HG03442 (cell line): ENCODE data around the gene SPAM1.
"Not testable (repeated sequence)": the region's sequence is repeated elsewhere in the genome, so short reads cannot be mapped to it uniquely, and the experiment has no call there.

ENCODE experiments used
- ATAC-seq: cut with Tn5 transposase; IDR thresholded peaks from one replicate; pipeline ENCODE4 v1.9.1; 2021; ENCODE audit warnings: mild to moderate bottlenecking, moderate library complexity; ENCODE audit not compliant: unreplicated experiment

The SPAM1 gene

DNA sequence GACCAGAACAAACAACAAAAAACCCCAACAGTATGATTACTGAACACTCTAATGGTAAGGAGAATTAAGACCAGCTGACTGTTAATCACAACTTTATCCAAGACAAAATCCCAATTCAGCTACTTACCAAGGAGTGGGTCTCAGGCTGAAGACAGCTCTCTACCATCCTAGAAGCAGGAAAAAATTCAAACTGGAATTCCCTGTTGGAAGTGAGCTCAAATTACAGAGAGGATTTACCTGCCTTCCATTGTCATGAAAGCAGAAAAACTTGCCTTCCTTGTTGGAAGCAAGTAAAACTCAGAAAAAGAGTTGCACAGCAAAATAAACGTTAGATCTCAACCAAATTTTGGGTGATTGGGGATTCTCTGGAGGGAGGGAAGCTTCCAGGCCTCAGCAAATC is 20.9 kb downstream of the SPAM1 start:
- no peak for ATAC-seq

DNA sequence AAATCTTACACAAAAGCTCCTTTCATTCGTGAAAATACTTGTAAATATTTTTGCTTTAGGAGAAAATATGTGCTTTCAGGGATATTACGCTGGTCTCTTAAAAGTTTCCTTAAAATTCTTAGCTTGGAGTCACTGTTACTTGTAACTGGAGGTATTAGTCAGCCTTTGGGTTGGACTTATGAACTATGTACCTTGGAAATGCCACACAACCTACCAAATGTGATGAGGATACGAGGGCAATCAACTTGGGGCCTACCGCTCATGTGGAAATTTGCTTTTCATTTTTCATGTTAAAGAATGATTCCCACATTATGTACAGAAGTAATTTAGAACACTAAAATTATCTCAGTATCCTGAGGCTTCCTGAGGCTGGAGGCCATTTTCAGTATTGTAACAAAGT is 23.1 kb downstream of the SPAM1 start:
- ATAC-seq = no peak

DNA sequence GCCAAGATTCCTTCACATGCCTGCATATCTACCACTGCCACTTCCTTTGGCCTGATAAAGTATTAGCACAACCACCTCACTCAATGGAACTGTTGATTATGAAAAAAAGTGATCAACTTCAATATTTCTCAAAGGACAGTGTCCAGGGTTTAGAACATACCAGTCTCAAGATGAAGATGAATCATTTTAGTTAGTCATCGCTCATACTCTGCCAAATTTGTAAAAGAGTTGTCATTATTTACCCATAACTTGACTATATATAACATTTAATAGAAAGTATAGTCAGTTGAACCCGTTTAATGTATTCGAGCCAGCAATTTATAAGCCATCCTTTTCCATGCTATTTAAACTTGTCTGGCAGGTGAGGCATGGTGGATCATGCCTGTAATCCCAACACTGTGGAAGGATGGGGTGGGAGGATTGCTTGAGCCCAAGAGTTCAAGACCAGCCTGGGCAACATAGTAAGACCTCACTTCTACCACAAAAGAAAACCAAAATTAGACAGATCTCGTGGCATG is 33.2 kb downstream of the SPAM1 start:
- ATAC-seq = no peak

DNA sequence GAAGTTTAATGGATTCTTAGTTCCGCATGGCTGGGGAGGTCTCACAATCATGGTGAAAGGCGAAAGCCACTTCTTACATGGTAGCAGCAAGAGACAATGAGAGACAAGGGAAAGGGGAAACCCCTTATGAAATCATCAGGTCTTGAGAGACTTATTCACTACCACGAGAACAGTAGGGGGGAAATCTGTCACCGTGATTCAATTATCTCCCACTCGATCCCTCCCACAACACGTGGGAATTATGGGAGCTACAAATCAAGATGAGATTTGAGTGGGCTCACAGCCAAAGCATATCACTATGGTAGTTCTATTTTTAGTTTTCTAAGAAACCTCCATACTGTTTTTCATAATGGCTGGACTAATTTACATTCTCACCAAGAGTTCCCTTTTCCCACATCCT is 36.7 kb downstream of the SPAM1 start:
- ATAC-seq = no peak

DNA sequence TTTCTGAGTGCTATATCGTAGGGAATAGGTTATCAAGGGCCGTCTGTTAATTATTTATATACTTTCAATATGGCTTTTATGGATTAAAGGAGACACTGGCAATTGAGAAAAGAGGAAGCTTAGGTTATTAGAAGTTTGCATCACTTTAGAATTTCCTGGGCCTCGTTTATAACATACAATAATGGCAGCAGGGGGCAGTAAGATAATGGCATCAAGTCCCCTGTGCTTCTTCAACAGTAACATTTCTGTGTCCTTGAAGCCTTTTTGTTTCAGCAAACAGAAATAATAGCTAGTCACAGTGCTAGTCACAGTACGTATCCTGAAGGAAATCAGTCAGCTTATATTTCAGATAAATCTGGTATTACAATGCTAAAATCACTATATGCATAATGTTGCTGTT is 41.9 kb downstream of the SPAM1 start:
- ATAC-seq = no peak

DNA sequence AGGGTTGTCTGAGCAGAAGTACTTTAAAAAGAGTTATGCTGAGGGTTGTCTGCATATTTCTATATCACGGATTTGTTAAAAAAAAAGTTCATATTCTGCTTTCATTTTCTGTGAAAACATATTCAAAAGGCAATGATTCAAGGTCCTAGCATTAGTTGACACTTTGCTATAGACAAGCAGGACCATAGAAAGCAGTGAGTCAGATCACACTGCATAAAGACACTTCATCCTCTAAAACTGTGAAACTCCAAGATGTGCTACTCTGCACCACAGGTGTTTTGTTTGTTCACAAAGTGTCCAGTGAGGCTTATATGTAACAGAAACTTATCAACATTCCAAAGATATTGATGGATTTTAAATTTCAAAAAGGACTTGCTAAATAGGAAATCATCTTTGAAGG is 47.0 kb downstream of the SPAM1 start:
- ATAC-seq = no peak

DNA sequence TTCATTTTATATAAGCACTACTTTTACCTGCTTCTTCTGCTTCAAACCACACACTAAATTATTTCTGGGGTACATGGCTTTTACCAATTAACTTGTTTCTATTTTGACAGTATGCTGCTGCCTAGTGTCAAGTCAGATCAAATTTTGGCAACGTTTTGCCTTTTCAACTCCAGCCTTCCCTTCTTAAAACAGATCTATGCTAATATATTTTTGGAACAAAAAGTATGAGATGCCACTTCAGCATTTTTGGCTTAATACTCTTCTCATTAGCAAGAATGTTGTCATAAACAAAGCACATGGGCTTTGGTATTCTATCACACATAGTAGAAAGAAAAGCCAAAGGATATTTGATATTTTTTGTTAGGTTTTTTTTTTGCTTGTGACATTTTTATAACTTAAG is 47.8 kb downstream of the SPAM1 start:
- ATAC-seq = no peak

DNA sequence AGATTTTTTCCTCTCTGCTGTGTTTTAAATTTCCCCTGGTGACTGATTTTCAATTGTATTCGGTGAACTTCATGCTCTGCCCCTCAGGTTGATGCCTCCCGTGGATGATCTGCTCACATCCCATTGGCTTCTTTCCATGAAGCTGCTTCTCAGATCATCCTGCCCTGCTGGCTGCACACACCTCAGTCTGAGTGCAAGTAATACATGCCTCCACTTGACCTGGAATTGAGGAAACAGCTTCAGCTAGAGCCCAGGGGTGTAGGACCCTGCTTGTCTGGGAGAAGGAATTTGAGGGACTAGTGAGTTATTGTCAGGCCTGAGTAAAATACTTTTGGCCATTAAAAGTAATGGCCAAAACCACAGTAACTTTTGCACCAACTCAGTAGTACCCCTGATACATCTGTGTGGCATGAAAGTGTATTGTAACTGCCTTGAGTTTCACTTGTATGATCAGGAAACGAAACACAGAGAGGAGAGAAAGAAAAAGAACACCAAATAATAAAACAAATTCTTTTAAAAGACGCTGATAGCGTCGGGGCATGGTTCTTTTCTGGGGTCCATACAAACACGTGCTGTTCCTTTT is 49.4 kb downstream of the SPAM1 start:
- no peak for ATAC-seq

DNA sequence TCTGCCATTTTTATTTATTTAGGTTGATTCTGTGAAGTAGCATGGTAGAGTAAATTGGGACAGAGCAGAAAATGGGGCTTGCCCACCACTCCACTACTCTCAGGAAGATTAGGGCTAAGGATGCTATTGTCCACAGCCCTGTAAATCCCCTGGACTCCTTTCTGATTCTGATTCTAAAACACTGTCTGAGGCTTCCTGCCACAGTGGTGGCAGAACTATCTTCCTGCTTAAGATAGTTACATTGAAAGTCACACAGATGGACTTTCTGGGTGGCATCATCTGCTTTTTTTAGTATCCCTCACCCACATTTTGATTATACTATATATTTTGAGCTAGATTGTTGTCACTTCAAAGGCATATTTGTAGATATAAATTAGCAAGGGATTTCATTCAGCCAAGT is 50.0 kb downstream of the SPAM1 start:
- ATAC-seq = no peak

DNA sequence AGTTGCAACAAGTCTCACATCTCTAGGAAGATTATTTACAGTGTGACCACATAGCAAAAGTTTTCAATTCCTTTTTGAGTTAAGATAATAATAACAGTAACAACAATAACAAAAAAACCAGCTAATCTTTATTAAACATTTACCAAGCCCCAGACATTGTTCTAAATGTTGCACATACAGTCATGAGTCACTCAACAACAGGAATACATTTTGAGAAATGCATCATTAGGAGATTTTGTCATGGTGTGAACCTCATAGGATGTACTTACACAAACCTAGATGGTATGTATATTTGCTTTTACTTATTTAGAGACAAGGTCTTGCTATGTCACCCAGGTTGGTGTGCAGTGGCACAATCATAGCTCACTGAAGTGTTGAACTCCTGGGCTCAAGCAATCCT is 52.0 kb downstream of the SPAM1 start:
- ATAC-seq = no peak

DNA sequence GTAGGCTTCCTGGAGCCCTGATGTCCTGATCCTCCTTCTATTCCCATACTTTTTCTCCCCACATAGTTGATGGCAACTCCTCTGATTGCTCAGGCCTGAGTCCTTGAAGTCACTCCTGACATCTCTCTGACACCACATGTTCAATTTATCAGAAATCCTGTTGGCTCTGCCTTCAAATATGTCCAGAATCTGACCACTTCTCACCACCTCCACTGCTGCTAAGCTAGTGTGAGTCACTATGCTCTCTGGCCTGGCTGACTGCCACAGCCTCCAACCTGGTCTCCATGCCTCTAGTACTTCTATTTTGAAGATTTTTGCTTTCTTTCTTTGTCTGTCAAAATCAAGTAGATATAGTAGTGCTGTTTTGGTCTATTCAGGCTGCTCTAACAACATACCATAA is 54.8 kb downstream of the SPAM1 start:
- no peak for ATAC-seq

DNA sequence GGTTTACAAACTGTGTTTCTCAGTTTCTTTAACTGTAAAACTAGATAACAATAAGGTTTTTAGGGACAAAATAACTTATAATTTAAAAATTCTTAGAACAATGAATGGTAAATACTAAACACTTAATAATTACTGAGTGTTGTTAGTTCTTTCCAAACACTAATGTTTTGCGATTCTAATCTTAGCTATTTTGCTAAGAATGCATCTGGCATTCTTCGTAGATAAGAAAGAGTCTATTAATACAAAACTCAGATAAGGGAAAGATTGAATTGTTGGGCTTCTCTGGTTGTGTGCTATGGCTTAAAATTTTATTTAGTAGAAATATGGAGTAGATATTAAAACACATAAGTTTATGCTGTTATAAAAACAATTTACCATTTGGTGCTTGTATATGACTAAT is 62.4 kb downstream of the SPAM1 start:
- ATAC-seq = no peak

DNA sequence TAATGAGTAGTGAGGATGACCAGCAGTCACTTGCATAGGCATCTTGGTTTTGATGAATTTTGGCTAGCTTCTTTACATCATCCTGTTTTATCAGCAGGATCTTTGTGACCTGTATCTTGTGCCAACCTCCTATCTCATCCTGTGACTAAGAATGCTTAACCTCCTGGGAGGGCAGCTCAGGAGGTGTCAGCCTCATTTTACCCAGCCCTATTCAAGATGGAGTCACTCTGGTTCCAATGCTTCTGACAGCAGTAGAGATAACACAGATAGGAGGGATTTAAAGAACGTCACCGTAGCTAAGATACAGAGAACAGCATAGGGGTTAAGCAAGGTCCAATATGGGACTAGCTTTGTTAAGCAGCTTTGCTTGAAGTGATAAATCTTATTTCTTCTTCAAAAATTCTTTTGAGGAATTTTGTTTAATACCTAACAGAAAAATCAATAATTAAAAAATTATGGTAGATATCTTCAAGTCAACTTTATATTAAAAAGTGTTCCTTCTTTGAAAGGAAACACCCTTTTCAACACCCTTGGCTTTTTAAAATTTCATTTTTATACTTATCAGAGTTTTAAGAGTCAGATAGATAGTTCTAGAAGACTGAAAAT is 68.0 kb downstream of the SPAM1 start:
- ATAC-seq = no peak

DNA sequence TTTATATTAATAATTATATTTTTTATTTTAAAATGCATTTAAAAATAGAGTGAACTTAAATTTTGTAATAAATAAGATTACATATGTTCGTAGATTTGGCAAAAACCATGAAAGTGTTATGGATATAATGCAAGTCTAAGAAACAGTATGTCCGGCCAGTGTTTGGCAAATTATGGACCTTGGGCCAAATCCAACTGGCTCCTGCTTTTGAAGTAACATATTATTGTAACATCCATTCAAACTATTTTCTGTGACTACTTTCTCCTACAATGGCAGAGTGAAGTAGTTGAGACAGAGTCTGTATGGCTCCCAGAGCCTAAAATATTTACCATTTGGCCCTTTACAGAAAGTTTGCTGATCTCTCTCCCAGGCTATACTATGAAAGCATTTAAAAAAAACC is 69.0 kb downstream of the SPAM1 start:
- no peak for ATAC-seq

DNA sequence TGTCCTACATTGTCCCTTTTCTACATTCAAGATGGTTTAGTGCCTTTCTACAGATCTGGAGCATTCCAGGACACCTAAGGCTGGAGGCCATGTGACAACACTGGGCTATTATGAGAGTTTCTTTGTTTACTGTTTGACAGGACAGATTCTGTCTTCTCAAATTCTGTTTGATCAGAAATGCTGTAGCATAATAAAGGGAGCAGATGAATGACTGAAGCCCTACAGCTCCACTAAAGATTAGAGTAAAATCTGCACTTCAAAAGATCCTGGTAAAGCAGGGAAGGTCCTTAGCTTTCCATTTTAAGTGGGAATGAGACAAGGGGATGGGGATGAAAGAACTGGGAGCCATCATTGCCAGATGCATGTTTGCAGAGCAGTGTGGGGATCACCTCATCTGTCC is 69.4 kb downstream of the SPAM1 start:
- no peak for ATAC-seq

DNA sequence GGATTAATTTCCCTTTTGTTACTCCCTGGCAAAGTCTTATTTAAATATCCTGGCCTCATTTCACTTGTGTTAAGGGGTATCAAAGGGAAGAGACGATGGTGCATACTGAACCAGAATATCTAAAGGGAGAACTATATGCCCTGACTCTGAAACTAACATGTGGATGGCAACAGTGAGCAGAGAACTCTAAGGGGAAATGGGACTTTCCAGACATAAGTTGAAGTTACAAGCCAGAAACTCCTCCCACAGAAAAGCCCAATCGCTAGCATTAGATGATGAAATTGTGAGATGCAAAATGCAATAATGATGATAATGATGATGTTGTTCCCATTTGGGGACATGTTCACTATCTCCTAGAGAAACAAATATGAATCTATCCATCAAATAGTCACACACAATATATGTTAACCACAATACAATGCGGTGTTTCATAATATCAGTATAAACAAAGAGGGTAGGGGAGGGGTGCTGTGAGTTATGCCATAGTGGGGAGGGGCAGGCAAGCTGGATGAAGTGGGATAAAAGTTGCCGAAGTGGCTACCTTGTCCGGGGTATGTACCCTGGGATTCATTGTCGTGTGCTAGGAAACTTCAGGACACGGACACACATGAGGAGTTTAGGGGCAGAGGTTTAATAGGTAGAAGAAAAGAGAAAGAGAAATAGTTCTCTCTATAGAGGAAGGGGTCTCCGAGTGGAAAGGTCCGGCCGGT is 70.7 kb downstream of the SPAM1 start:
- peak; percentile 68 for ATAC-seq

DNA sequence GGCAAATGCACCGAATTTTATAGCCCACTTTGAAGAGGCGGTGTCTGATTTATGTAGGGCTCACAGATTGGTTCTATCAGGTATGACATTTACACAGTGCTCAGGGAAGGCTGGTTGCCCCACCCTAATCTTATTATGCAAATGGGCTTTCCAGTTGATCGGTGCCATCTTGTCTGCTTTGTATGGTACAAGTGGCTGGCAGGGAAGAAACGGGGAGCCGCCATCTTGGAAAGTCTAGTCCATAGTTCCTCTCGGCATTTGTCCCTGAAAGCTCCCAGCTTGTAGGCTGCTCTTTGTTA is 71.2 kb downstream of the SPAM1 start:
- no peak for ATAC-seq

DNA sequence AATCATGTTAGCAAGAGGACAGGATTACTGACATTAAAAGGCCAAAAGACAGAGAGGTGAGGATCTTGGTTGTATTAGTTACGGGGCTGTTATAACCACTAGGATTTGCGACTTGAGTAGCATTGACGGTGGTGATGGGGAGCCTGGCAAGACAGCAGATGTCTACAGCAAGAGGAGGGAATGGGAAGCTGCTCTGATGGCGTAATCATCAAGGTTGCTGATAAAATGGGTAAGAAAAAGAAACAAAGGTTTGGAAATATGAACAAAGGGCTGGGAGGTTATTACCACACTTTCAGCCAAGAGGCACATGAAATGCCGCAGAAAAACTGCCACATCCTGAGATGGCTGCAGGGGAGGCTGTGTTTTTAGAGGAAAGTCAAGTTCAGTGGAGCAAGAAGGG is 73.9 kb downstream of the SPAM1 start:
- no peak for ATAC-seq

DNA sequence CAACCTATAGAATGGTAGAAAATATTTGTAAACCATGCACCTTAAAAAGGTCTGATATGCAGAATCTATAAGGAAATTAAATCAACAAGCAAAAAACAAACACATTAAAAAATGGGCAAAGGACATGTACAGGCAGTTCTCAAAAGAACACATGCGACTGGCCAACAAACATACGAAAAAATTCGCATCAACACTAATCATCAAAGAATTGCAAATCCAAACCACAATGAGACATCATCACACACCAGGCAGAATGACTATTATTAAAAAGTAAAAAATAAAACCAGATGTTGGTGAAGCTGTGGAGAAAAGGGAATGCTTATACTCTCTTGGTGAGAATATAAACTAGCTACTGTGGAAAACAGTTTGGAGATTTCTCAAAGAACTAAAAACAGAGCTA is 74.7 kb downstream of the SPAM1 start:
- ATAC-seq = no peak

DNA sequence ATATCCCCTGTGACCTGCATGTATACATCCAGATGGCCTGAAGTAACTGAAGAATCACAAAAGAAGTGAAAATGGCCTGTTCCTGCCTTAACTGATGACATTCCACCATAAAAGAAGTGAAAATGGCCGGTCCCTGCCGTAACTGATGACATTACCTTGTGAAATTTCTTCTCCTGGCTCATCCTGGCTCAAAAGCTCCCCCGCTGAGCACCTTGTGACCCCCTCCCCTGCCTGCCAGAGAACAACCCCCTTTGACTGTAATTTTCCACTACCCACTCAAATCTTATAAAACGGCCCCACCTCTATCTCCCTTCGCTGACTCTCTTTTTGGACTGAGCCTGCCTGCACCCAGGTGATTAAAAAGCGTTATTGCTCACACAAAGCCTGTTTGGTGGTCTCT is 83.3 kb downstream of the SPAM1 start:
- not testable (repeated sequence) for ATAC-seq

DNA sequence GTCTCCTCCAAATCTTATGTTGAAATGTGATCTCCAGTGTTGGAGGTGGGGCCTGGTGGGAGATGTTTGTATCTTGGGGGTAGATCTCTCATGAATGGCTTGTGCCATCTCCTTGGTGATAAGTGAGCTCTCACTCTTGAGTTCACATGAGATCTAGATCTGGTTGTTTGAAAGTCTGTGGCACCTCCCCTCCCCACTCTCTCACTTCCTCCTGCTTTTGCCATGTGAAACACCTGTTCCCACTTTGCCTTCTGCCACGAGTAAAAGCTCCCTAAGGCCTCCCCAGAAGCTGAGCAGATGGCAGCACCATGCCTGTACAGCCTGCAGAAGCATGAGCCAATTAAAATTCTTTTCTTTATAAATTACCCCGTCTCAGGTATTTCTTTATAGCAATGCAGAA is 84.3 kb downstream of the SPAM1 start:
- no peak for ATAC-seq
